ENCODE measurements around the gene UQCRQ.

- no peak for TF ChIP-seq CTCF (conservative IDR thresholded peaks at IDR 0.05; ENCODE audit: low read length)
- TF ChIP-seq EZH2phosphoT487 (IDR thresholded peaks at IDR 0.05; ENCODE audit: borderline replicate concordance), result no peak
Observed at GRCh38 chr5:132838516-132839282, 27.7 kb upstream of the UQCRQ start.

All from Loucy (cell line).